ENCODE data around the gene COL13A1.

The COL13A1 gene

GRCh38 chr10:69953851-69954250 is 152.1 kb downstream of the COL13A1 start:
- TF ChIP-seq CTCF (IDR thresholded peaks at IDR 0.05; ENCODE audit: low read depth, low read length, missing control alignments), result no peak
- DNase-seq (ENCODE audit: low read depth), result no peak
- H3K4me3 ChIP-seq (ENCODE audit: low read depth, low read length), result no peak overlapping the region

- no peak for DNase-seq (ENCODE audit: low read depth)
- no peak for TF ChIP-seq CTCF (IDR thresholded peaks at IDR 0.05; ENCODE audit: low read depth, low read length, missing control alignments)
- H3K4me3 ChIP-seq (ENCODE audit: low read depth, low read length), result no peak overlapping the region
Observed at GRCh38 chr10:69955211-69955805, 153.6 kb downstream of the COL13A1 start.

GRCh38 chr10:69955897-69956740 is 154.4 kb downstream of the COL13A1 start:
- no peak overlapping the region for H3K4me3 ChIP-seq (ENCODE audit: low read depth, low read length)
- no peak for TF ChIP-seq CTCF (IDR thresholded peaks at IDR 0.05; ENCODE audit: low read depth, low read length, missing control alignments)
- no peak for DNase-seq (ENCODE audit: low read depth)

- no peak overlapping the region for H3K4me3 ChIP-seq (ENCODE audit: low read depth, low read length)
- TF ChIP-seq CTCF (IDR thresholded peaks at IDR 0.05; ENCODE audit: low read depth, low read length, missing control alignments), result no peak
- DNase-seq (ENCODE audit: low read depth), result no peak
Observed at GRCh38 chr10:69956741-69957230, 155.1 kb downstream of the COL13A1 start.

GRCh38 chr10:69957241-69957885 is 155.7 kb downstream of the COL13A1 start:
- H3K4me3 ChIP-seq (ENCODE audit: low read depth, low read length), result no peak overlapping the region
- no peak for DNase-seq (ENCODE audit: low read depth)
- TF ChIP-seq CTCF (IDR thresholded peaks at IDR 0.05; ENCODE audit: low read depth, low read length, missing control alignments), result no peak

- peak; percentile 94 for TF ChIP-seq CTCF (IDR thresholded peaks at IDR 0.05; ENCODE audit: low read depth, low read length, missing control alignments)
- DNase-seq (ENCODE audit: low read depth), result no peak
- H3K4me3 ChIP-seq (ENCODE audit: low read depth, low read length), result no peak overlapping the region
Observed at GRCh38 chr10:69957886-69958555, 156.3 kb downstream of the COL13A1 start.

Data from GM12864 (cell line).